Nephron (organoid): Measurements from ENCODE around the gene SMIM15.
"Not testable (repeated sequence)": the region's sequence is repeated elsewhere in the genome, so short reads cannot be mapped to it uniquely, and the experiment has no call there.

Experiments used
- H3K27ac Mint-ChIP-seq, 3 experiments: 2 replicates each; pipeline ENCODE4 v1.8.0; 2020; ENCODE audit warnings: mixed read lengths in 3 of 3, mild to moderate bottlenecking in 2 of 3, moderate library complexity in 1 of 3
- H3K27me3 Mint-ChIP-seq: 2 replicates; pipeline ENCODE4 v1.8.0; 2021; ENCODE audit warnings: low read depth, mild to moderate bottlenecking, moderate library complexity, mixed read lengths
- H3K36me3 Mint-ChIP-seq: 2 replicates; pipeline ENCODE4 v1.8.0; 2020; ENCODE audit warnings: low read depth, mixed read lengths
- H3K4me1 Mint-ChIP-seq: 2 replicates; pipeline ENCODE4 v1.8.0; 2020; ENCODE audit warnings: mixed read lengths
- H3K4me3 Mint-ChIP-seq, 3 experiments: 2 replicates each; pipeline ENCODE4 v1.8.0; 2020; ENCODE audit warnings: mild to moderate bottlenecking in 3 of 3, mixed read lengths in 3 of 3, moderate library complexity in 2 of 3
- H3K9me3 Mint-ChIP-seq: 2 replicates; pipeline ENCODE4 v1.8.0; 2020; ENCODE audit warnings: mixed read lengths
- CTCF ChIP-seq, 3 experiments: fragments of 200-600 bp; sonication (generic); IDR thresholded peaks; one replicate each; pipeline ENCODE4 v1.5.0; 2021; ENCODE audit warnings: antibody characterized with exemption in 3 of 3; ENCODE audit not compliant: unreplicated experiment in 3 of 3

Gene SMIM15

DNA sequence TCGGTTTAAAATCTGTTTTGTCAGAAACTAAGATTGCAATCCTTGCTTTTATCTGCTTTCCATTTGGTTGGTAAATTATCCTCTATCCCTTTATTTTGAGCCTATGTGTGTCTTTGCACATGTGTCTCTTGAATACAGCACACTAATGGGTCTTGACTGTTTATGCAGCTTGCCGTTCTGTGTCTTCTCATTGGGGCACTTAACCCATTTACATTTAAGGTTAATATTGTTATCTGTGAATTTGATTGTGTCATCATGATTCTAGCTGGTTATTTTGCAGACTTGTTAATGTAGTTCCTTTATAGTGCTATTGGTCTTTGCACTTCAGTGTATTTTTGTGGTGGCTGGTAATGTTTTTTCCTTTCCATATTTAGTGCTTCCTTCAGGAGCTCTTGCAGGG is 36.3 kb upstream of the SMIM15 start:
- no peak for TF ChIP-seq CTCF (IDR thresholded peaks at IDR 0.05; ENCODE audit: unreplicated experiment in 3 of 3)

GRCh38 chr5:61187826-61188225 is 25.6 kb upstream of the SMIM15 start:
- H3K4me1 Mint-ChIP-seq, H3K27ac Mint-ChIP-seq, H3K4me3 Mint-ChIP-seq, H3K9me3 Mint-ChIP-seq, H3K36me3 Mint-ChIP-seq, H3K27me3 Mint-ChIP-seq: not testable (repeated sequence)

More for the DNA sequence above, 36.3 kb upstream of the SMIM15 start:
- no peaks in the 10 kb centered on the region for H3K36me3 Mint-ChIP-seq
- no peak overlapping the region for H3K27ac Mint-ChIP-seq
- H3K4me1 Mint-ChIP-seq: no peaks in the 10 kb centered on the region
- H3K4me3 Mint-ChIP-seq: no peak overlapping the region
- H3K9me3 Mint-ChIP-seq: peaks cover 22% of the 10 kb centered on the region
- H3K27me3 Mint-ChIP-seq: no peaks in the 10 kb centered on the region

GRCh38 chr5:61187352-61187751 is 25.1 kb upstream of the SMIM15 start:
- H3K9me3 Mint-ChIP-seq, H3K4me1 Mint-ChIP-seq, H3K27ac Mint-ChIP-seq: not testable (repeated sequence)

DNA sequence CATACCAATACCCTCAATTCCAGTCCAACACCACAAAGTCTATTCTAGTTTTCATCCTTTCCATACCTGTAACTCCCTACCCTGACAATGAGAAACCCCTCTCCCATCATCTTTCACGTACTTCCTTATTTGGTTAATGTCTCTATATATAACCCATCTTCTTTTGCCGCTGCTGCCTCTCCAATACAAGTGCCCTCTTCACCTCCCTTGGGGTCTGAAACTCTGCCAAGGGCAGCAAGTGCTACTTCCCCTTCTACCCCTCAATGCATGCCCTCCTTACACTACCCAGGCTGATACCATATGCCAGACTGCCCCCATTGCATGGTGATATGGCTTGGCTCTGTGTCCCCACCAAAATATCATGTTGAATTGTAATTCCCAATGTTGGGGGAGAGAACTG is 24.4 kb upstream of the SMIM15 start:
- Mint-ChIP-seq H3K9me3 (peaks cover 3% of the 10 kb centered on the region), H3K4me1 (no peaks in the 10 kb centered on the region), H3K36me3 (no peaks in the 10 kb centered on the region), H3K27me3 (no peaks in the 10 kb centered on the region), H3K4me3 (no peak overlapping the region), H3K27ac (no peak overlapping the region)
- no peak for TF ChIP-seq CTCF (IDR thresholded peaks at IDR 0.05; ENCODE audit: unreplicated experiment in 3 of 3)

More at GRCh38 chr5:61187352-61187751, 25.1 kb upstream of the SMIM15 start:
- not testable (repeated sequence) for H3K27me3 Mint-ChIP-seq, H3K36me3 Mint-ChIP-seq, H3K4me3 Mint-ChIP-seq

- H3K27me3 Mint-ChIP-seq: no peaks in the 10 kb centered on the region
- H3K4me3 Mint-ChIP-seq: no peak overlapping the region
- no peaks in the 10 kb centered on the region for H3K4me1 Mint-ChIP-seq
- no peaks in the 10 kb centered on the region for H3K36me3 Mint-ChIP-seq
- no peak overlapping the region for H3K27ac Mint-ChIP-seq
- TF ChIP-seq CTCF (IDR thresholded peaks at IDR 0.05; ENCODE audit: unreplicated experiment in 3 of 3): no peak
- no peaks in the 10 kb centered on the region for H3K9me3 Mint-ChIP-seq
These were observed 22.4 kb upstream of the SMIM15 start for GRCh38 chr5:61184708-61185107.

DNA sequence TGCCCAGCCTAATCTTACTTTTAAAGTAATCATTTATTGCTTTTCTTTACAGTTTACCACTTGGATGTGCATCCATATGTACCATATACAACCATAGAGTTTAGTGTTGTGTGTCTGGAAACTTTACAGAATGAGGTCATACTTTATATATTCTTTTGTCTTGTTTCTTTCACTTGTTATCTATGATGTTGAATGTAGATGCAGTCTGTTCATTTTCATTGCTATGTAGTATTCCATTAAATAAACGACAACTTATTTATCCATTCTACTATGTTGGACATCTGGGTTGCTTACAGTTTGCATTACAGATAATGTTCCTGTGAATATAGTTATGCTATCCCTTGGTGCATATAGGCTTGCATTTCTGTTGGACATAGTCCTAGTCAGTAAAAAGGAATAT is 21.3 kb upstream of the SMIM15 start:
- TF ChIP-seq CTCF (IDR thresholded peaks at IDR 0.05; ENCODE audit: unreplicated experiment in 3 of 3): no peak
- Mint-ChIP-seq H3K4me1 (no peaks in the 10 kb centered on the region), H3K36me3 (no peaks in the 10 kb centered on the region), H3K27ac (no peak overlapping the region), H3K27me3 (no peaks in the 10 kb centered on the region), H3K9me3 (no peaks in the 10 kb centered on the region), H3K4me3 (no peak overlapping the region)

GRCh38 chr5:61182449-61182848 is 20.2 kb upstream of the SMIM15 start:
- H3K4me1 Mint-ChIP-seq: no peaks in the 10 kb centered on the region
- H3K27me3 Mint-ChIP-seq: no peaks in the 10 kb centered on the region
- H3K4me3 Mint-ChIP-seq: no peak overlapping the region
- no peak overlapping the region for H3K27ac Mint-ChIP-seq
- TF ChIP-seq CTCF (IDR thresholded peaks at IDR 0.05; ENCODE audit: unreplicated experiment in 3 of 3): no peak
- H3K36me3 Mint-ChIP-seq: no peaks in the 10 kb centered on the region
- H3K9me3 Mint-ChIP-seq: no peaks in the 10 kb centered on the region
